Measurements from ENCODE around the gene MICU1.
"Not testable (repeated sequence)": the region's sequence is repeated elsewhere in the genome, so short reads cannot be mapped to it uniquely, and the experiment has no call there.

The MICU1 gene

DNA sequence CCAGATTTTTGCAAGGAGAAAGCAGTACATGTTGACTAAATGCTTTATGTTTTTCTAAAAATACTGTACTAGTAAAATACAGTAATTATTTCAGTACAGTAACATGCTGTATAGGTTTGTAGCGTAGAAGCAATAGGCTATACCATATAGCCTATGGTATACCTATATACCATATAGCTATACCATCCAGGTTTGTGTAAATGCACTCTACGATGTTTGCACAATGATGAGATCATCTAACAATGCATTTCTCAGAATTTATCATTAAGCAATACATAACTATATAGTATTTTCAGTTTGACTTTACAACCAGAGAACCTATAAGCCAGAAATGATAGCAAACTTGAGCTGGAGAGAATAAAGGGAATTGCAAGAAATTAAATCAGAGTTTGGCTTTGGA is 161.4 kb downstream of the MICU1 start:
- H3K27me3 ChIP-seq (ENCODE audit: control insufficient read depth, insufficient read depth, low read length): no peaks in the 10 kb centered on the region

DNA sequence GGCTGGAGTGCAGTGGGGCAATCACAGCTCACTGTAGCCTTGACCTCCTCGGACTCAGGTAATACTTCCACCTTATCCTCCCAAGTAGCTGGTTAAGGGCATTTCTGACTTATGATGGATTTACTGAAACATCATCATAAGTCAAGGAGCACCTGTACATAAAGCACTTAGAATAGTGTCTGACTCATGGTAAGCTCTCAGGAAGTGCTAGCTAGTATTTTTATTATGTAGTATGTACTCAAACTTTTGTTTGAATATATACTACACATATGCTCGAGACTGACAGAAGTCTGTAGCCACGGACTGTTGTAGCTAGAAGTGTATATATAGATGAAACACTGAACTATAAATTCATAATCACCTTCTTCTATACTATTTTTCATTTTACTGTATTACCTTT is 163.6 kb downstream of the MICU1 start:
- Histone ChIP-seq H3K9me3 (ENCODE audit: control insufficient read depth, low read depth, low read length) (no peaks in the 10 kb centered on the region), H3K27ac (ENCODE audit: low read length) (no peak overlapping the region), H3K4me3 (ENCODE audit: low read length) (no peak overlapping the region), H3K27me3 (ENCODE audit: control insufficient read depth, insufficient read depth, low read length) (no peaks in the 10 kb centered on the region), H3K9ac (ENCODE audit: low read length) (no peak overlapping the region), H3K36me3 (ENCODE audit: control insufficient read depth, low read depth, low read length) (no peaks in the 10 kb centered on the region), H3K4me1 (ENCODE audit: control insufficient read depth, low read depth, low read length) (no peaks in the 10 kb centered on the region)

More for the DNA sequence above, 161.4 kb downstream of the MICU1 start:
- H3K27ac ChIP-seq (ENCODE audit: low read length): no peak overlapping the region
- H3K9me3 ChIP-seq (ENCODE audit: control insufficient read depth, low read depth, low read length): no peaks in the 10 kb centered on the region
- H3K4me1 ChIP-seq (ENCODE audit: control insufficient read depth, low read depth, low read length): no peaks in the 10 kb centered on the region
- no peak overlapping the region for H3K4me3 ChIP-seq (ENCODE audit: low read length)
- H3K9ac ChIP-seq (ENCODE audit: low read length): no peak overlapping the region
- H3K36me3 ChIP-seq (ENCODE audit: control insufficient read depth, low read depth, low read length): no peaks in the 10 kb centered on the region

DNA sequence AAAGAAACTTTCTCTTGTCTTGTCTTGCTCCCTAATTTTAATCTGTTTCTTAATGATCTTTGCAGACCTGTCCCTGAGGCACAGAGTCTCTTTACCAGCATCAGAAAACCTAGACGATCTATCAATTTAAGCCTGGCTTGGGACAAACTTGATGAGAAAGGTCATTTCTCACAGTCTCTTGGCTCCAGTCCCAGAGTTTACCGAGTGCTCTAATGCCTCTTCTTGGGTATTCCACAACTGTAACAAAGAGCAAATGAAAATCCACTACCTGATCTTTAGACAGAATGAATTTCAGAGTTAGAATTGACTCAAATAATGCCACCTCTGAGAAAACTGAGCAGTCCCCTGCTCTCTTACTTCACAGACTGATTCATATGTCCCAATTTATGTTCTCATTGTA is 164.8 kb downstream of the MICU1 start:
- H3K4me1 ChIP-seq (ENCODE audit: control insufficient read depth, low read depth, low read length): no peaks in the 10 kb centered on the region
- no peaks in the 10 kb centered on the region for H3K9me3 ChIP-seq (ENCODE audit: control insufficient read depth, low read depth, low read length)
- no peak overlapping the region for H3K9ac ChIP-seq (ENCODE audit: low read length)
- no peaks in the 10 kb centered on the region for H3K27me3 ChIP-seq (ENCODE audit: control insufficient read depth, insufficient read depth, low read length)
- H3K36me3 ChIP-seq (ENCODE audit: control insufficient read depth, low read depth, low read length): no peaks in the 10 kb centered on the region
- H3K27ac ChIP-seq (ENCODE audit: low read length): no peak overlapping the region
- no peak overlapping the region for H3K4me3 ChIP-seq (ENCODE audit: low read length)

DNA sequence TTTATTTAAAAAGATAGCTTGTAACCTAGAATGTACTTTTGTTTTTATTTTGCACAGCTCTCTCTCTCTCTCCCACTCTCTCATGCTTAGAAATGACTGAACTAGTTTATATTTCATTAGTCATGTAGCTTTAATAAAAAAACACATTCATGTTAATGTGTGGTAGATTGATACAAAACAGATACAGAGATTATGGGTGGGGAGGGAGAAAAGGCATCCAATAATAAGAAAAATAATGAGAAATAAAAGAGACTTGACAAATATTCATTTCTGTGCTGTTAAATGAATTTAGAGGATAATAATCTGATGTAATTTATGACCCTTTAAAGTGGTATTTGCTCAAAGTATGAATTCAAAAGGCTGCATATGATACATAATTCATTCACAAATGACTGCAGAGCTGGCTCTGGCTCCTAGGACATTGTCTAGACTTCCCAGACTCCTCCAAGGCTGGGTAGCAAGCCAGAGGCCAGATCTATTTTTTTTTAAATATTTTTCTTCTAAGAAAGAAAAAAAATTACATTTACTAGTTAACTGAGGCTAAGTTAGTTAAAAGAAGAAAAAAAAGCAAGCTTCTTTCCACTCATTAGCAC is 165.5 kb downstream of the MICU1 start:
- no peak overlapping the region for H3K9ac ChIP-seq (ENCODE audit: low read length)
- H3K27me3 ChIP-seq (ENCODE audit: control insufficient read depth, insufficient read depth, low read length): no peaks in the 10 kb centered on the region
- no peak overlapping the region for H3K4me3 ChIP-seq (ENCODE audit: low read length)
- H3K27ac ChIP-seq (ENCODE audit: low read length): no peak overlapping the region
- H3K9me3 ChIP-seq (ENCODE audit: control insufficient read depth, low read depth, low read length): no peaks in the 10 kb centered on the region
- H3K36me3 ChIP-seq (ENCODE audit: control insufficient read depth, low read depth, low read length): no peaks in the 10 kb centered on the region
- no peaks in the 10 kb centered on the region for H3K4me1 ChIP-seq (ENCODE audit: control insufficient read depth, low read depth, low read length)

DNA sequence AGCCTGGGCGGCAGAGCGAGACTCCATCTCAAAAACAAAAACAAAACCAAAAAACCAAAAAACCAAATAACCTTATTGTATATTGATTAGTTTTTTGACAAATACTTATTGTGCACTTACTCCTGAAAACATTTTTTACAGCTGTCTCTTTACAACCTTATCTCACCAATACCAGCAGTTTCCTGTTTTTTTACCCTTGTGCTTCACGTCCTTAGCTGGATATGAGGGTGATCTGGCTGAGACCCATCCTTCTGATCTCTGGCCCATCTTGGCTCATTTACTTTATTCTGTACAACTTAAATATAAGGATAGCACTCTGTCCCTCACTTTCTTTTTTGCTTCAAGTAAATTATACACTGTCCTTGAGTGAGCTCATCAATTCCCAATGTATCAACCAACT is 166.6 kb downstream of the MICU1 start:
- H3K9ac ChIP-seq (ENCODE audit: low read length): no peak overlapping the region
- no peaks in the 10 kb centered on the region for H3K9me3 ChIP-seq (ENCODE audit: control insufficient read depth, low read depth, low read length)
- H3K27ac ChIP-seq (ENCODE audit: low read length): no peak overlapping the region
- H3K4me1 ChIP-seq (ENCODE audit: control insufficient read depth, low read depth, low read length): no peaks in the 10 kb centered on the region
- H3K4me3 ChIP-seq (ENCODE audit: low read length): no peak overlapping the region
- no peaks in the 10 kb centered on the region for H3K36me3 ChIP-seq (ENCODE audit: control insufficient read depth, low read depth, low read length)
- no peaks in the 10 kb centered on the region for H3K27me3 ChIP-seq (ENCODE audit: control insufficient read depth, insufficient read depth, low read length)

DNA sequence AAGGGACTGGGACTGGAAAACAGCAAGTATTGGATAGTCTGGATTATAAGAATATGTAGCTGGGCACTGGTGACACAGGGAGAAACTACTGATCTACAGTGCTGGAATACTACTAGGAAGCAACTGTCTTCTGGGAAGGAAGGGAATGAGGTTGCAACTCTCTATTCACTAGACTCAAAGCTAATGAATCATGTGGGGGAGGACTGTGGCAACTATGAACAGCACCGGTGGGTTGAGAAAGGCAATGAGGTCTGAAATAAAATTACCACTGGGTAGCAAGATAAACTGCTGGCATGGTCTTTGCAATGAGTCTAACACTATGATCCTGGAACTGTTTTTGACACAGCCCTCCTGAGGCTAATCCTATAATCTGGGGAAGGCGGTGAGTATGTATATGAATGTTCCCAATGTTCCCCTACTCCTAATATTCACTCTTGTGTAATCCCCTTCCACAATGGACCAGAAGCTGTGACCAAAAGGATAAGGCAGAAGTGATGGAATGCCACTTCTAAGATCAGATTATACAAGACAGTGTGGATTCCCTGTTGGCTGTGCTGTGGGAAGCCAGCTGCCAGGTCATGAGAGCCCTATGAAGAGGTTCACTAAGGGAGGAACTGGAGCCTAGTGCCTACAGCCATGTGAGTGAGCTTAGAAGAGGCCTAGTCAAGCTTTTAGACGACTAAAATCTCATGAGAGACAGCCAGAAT is 169.8 kb downstream of the MICU1 start:
- no peak overlapping the region for H3K4me3 ChIP-seq (ENCODE audit: low read length)
- H3K36me3 ChIP-seq (ENCODE audit: control insufficient read depth, low read depth, low read length): no peaks in the 10 kb centered on the region
- no peak overlapping the region for H3K9ac ChIP-seq (ENCODE audit: low read length)
- no peak overlapping the region for H3K27ac ChIP-seq (ENCODE audit: low read length)
- no peaks in the 10 kb centered on the region for H3K27me3 ChIP-seq (ENCODE audit: control insufficient read depth, insufficient read depth, low read length)
- H3K9me3 ChIP-seq (ENCODE audit: control insufficient read depth, low read depth, low read length): no peaks in the 10 kb centered on the region
- no peaks in the 10 kb centered on the region for H3K4me1 ChIP-seq (ENCODE audit: control insufficient read depth, low read depth, low read length)

DNA sequence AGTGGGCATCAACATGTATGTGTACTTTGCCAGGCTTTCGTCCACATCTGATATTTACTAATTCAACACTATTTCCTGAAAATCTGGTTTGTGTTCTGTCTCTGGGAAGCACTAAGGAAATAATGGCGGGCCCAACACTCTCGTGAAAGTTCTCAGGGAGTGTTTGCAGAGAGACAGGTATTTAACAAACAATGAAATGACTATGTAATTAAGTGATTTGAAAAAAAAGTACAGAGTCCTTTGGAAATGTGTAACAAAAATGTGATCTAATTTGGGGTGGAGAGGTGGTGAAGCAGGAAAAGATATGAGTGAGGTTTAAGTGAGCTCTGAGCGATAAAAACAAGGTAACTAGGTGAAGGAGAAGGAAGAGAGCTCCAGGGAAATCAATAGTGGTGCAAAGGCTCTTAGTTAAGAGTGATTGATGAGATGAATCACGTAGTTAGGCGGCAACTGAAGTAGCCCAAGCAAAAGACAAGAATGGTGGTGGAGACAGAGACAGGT is 175.9 kb downstream of the MICU1 start:
- H3K27me3 ChIP-seq (ENCODE audit: control insufficient read depth, insufficient read depth, low read length): no peaks in the 10 kb centered on the region

DNA sequence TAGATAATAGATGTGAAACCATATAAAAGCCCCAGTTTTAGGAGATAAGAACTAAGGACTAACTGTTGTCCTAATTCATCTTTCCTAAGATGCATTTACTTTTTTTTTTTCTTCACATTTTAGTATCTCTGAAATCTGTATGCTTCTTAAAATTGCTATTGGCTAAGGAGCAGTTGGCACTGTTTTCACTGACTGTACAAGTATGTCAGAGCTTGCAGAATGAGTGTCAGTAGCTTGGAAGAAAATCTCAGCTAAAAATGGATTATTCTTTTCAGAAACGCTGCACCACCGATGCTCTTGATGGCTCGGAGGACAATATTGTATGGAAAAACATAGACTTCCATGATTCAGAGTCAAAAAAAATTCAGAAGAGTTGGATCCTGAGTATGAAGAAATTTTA is 180.0 kb downstream of the MICU1 start:
- Histone ChIP-seq H3K4me3 (ENCODE audit: low read length) (no peak overlapping the region), H3K9ac (ENCODE audit: low read length) (no peak overlapping the region), H3K27ac (ENCODE audit: low read length) (no peak overlapping the region), H3K9me3 (ENCODE audit: control insufficient read depth, low read depth, low read length) (no peaks in the 10 kb centered on the region), H3K4me1 (ENCODE audit: control insufficient read depth, low read depth, low read length) (no peaks in the 10 kb centered on the region), H3K36me3 (ENCODE audit: control insufficient read depth, low read depth, low read length) (no peaks in the 10 kb centered on the region), H3K27me3 (ENCODE audit: control insufficient read depth, insufficient read depth, low read length) (no peaks in the 10 kb centered on the region)

More for the DNA sequence above, 175.9 kb downstream of the MICU1 start:
- H3K9me3 ChIP-seq (ENCODE audit: control insufficient read depth, low read depth, low read length): no peaks in the 10 kb centered on the region
- H3K36me3 ChIP-seq (ENCODE audit: control insufficient read depth, low read depth, low read length): no peaks in the 10 kb centered on the region
- no peak overlapping the region for H3K27ac ChIP-seq (ENCODE audit: low read length)
- H3K4me1 ChIP-seq (ENCODE audit: control insufficient read depth, low read depth, low read length): no peaks in the 10 kb centered on the region
- H3K9ac ChIP-seq (ENCODE audit: low read length): no peak overlapping the region
- H3K4me3 ChIP-seq (ENCODE audit: low read length): no peak overlapping the region

DNA sequence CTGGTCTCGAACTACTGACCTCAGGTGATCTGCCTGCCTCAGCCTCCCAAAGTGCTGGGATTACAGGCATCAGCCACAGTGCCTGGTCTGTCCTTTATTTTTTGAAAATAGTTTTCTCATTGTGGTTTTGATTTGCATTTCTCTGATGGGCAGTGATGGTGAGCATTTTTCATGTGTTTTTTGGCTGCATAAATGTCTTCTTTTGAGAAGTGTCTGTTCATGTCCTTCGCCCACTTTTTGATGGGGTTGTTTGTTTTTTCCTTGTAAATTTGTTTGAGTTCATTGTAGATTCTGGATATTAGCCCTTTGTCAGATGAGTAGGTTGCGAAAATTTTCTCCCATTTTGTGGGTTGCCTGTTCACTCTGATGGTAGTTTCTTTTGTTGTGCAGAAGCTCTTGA is 182.9 kb downstream of the MICU1 start:
- H3K27ac ChIP-seq (ENCODE audit: low read length); H3K36me3 ChIP-seq (ENCODE audit: control insufficient read depth, low read depth, low read length); H3K9me3 ChIP-seq (ENCODE audit: control insufficient read depth, low read depth, low read length); H3K4me1 ChIP-seq (ENCODE audit: control insufficient read depth, low read depth, low read length); H3K9ac ChIP-seq (ENCODE audit: low read length); H3K27me3 ChIP-seq (ENCODE audit: control insufficient read depth, insufficient read depth, low read length); H3K4me3 ChIP-seq (ENCODE audit: low read length): not testable (repeated sequence)

DNA sequence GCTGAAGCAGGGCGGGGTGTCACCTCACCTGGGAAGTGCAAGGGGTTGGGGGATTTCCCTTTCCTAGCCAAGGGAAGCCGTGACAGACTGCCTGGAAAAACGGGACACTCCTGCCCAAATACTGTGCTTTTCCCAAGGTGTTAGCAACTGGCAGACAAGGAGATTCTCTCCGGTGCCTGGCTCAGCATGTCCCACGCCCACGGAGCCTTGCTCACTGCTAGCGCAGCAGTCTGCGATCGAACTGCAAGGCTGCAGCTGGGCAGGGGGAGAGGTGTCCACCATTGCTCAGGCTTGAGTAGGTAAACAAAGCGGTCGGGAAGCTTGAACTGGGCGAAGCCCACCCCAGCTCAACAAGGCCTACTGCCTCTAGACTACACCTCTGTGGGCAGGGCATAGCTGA is 190.3 kb downstream of the MICU1 start:
- Histone ChIP-seq H3K9me3 (ENCODE audit: control insufficient read depth, low read depth, low read length) (no peaks in the 10 kb centered on the region), H3K4me1 (ENCODE audit: control insufficient read depth, low read depth, low read length) (no peaks in the 10 kb centered on the region), H3K27ac (ENCODE audit: low read length) (no peak overlapping the region), H3K36me3 (ENCODE audit: control insufficient read depth, low read depth, low read length) (no peaks in the 10 kb centered on the region), H3K4me3 (ENCODE audit: low read length) (no peak overlapping the region), H3K27me3 (ENCODE audit: control insufficient read depth, insufficient read depth, low read length) (no peaks in the 10 kb centered on the region), H3K9ac (ENCODE audit: low read length) (no peak overlapping the region)

DNA sequence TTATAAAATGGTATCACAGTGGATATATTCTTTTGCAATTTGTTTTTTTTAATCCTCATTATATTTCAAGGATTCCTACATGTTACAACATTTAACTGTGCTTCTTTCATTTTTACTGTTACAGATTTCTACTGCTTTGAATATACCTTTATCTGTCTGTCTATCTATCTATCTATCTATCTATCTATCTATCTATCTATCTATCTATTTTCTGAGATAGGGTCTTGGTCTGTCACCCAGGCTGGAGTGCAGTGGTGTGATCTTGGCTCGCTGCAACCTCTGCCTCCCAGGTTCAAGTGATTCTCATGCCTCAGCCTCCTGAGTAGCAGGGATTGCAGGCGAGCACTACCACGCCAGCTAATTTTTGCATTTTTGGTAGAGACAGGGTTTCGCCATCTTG is 194.9 kb downstream of the MICU1 start:
- not testable (repeated sequence) for H3K36me3 ChIP-seq (ENCODE audit: control insufficient read depth, low read depth, low read length); H3K9me3 ChIP-seq (ENCODE audit: control insufficient read depth, low read depth, low read length); H3K4me1 ChIP-seq (ENCODE audit: control insufficient read depth, low read depth, low read length); H3K27ac ChIP-seq (ENCODE audit: low read length); H3K27me3 ChIP-seq (ENCODE audit: control insufficient read depth, insufficient read depth, low read length); H3K4me3 ChIP-seq (ENCODE audit: low read length); H3K9ac ChIP-seq (ENCODE audit: low read length)

DNA sequence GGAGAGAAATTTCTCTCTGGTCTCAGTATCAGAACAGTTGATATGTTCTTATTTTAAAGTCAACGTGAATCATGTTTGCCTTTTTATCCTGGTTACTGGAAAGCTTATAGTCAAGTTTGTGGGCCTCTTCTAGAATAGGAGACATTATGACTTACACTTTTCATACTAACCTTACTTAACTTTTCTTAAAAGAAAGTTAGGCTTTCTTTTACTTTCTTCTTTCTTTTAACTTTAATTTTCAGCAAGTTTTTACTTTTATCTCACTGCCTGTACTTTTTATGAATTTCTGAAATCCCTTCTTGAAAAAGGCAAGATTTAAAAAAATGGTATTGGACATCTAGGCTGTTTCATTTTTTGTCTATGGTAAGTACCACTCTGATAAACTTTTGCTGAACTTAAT is 195.9 kb downstream of the MICU1 start:
- Histone ChIP-seq H3K9ac (ENCODE audit: low read length) (no peak overlapping the region), H3K27ac (ENCODE audit: low read length) (no peak overlapping the region), H3K27me3 (ENCODE audit: control insufficient read depth, insufficient read depth, low read length) (no peaks in the 10 kb centered on the region), H3K4me1 (ENCODE audit: control insufficient read depth, low read depth, low read length) (peaks cover 5% of the 10 kb centered on the region), H3K9me3 (ENCODE audit: control insufficient read depth, low read depth, low read length) (no peaks in the 10 kb centered on the region), H3K4me3 (ENCODE audit: low read length) (no peak overlapping the region), H3K36me3 (ENCODE audit: control insufficient read depth, low read depth, low read length) (no peaks in the 10 kb centered on the region)

Measured in iPS-18a (cell line).